ENCODE results near the gene BACH2.

BACH2 gene

DNA sequence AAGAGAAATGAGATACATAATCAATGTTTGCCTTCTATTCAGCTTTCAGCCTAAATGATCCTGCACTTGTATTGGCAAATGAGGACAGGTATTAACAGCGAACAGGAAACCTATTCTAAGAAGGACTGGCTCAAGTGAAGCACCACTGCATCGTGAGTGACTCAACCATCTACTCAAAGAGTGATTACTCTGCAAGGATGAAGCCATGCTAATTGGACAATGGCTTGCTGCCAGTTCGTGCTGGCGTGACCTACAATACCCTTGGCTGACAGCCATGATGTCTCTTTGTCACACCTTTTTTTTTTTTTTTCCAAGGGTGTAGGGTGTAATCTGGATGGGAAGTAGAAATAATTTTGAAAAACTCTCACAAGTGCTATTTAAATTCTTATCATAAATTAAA is 297.5 kb downstream of the BACH2 start:
- no peak for DNase-seq (ENCODE audit: low read depth in 2 of 2)

DNA sequence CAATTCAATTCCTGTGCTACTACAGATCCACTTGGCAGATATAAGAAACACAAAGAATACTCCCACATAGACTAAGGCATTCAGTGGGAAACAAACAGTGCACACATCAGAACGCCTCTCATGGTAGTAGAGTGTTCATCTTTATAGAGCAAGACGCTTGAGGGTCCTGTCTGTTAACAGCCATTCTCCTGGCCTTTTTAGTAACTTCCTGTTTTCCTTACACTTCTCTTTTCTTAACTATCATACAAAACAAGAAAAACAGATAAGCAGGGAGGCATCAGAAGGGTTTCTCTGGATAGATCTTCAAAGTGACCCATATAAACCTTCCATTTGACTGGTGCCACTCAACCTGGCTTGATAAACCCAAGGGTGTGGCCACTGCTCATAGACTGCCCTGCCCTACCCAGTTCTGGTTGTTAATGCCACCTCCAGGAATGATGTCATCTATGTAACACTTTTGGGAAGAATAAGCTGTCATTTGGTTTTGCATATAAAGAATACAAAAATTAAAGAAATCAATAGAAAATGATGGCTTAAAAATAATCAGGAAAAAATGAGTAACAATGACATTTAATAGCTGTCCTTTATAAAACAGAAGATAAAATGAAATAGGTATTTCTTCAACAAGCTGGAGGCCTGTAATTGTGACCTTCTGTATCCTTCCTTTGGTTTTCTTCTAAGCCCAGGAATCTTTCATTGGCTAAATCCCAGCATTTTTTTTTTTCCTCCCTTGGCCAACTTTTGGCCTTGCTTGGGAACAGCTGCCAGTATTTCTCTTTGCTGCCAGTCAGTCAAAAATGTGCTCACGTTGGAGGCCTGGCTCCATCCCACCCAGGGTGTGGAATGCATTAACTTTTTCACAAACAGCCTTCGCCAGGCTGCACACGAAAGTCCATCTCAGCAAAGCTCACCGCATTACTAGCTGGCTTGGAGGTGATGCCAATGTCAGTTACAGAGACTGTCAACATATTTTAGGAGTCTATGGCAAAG is 298.9 kb downstream of the BACH2 start:
- DNase-seq (ENCODE audit: low read depth in 2 of 2) = no peak

GRCh38 chr6:89993411-89993810 is 303.2 kb downstream of the BACH2 start:
- no peak for DNase-seq (ENCODE audit: low read depth in 2 of 2)

DNA sequence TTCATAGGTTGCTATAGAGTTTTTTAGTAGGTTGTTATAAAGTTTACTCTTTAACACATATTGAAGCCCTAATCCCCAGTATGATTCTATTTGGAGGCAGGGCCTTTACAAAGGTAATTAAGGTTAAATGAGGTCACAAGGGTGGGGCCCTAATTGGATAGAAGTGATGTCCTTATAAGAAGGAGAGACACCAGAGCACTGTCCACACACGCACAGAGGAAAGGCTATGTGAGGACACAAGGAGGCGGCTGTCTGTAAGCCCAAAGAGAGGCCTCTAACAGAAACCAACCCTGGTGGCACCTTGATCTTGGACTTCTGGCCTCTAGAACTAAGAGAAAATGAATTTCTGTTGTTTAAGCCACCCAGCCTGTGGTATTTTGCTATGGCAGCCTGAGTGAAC is 303.8 kb downstream of the BACH2 start:
- DNase-seq (ENCODE audit: low read depth in 2 of 2) = no peak

DNA sequence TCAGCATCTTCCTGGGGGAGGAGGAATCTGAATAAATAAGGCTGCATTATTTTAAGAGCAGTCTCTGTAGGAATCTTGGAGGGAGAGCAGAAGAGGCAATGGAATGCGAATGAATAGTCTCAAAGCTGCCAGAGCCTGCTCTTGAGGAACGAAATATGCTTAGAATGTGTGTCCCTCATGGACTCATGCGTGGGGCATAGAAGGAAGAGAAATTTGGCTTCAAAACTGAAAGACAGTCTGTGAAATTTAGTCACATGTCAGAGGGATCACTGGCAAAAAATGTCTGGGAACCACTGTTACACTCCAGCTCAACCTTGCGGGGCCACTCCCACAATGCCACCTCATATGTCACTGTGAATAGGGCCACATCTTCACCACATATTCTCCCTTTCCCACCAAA is 306.9 kb downstream of the BACH2 start:
- DNase-seq (ENCODE audit: low read depth in 2 of 2) = no peak

GRCh38 chr6:89987830-89988229 is 308.8 kb downstream of the BACH2 start:
- DNase-seq (ENCODE audit: low read depth in 2 of 2) = no peak

- no peak for DNase-seq (ENCODE audit: low read depth in 2 of 2)
These were observed 309.5 kb downstream of the BACH2 start for GRCh38 chr6:89987140-89987539.

DNA sequence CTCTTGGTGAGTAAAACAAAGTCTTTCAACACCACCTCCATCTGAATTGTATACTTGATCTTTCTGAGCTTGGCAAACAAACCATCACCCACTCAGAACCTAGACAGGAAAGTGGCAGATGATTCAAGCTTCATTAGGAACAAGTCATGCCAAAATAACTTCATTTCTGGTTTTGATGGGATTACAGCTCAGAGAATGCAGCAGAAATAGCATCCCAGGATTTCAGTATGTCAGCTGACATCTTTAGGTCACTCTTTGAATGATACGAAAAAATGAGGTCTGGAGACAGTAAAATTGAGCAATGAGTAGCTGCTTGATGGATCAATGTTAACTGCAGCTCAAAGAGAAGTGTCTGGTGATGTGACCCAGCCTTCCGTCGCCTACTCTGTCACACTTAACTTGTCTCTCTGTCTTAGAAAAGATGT is 310.0 kb downstream of the BACH2 start:
- DNase-seq (ENCODE audit: low read depth in 2 of 2) = no peak

DNA sequence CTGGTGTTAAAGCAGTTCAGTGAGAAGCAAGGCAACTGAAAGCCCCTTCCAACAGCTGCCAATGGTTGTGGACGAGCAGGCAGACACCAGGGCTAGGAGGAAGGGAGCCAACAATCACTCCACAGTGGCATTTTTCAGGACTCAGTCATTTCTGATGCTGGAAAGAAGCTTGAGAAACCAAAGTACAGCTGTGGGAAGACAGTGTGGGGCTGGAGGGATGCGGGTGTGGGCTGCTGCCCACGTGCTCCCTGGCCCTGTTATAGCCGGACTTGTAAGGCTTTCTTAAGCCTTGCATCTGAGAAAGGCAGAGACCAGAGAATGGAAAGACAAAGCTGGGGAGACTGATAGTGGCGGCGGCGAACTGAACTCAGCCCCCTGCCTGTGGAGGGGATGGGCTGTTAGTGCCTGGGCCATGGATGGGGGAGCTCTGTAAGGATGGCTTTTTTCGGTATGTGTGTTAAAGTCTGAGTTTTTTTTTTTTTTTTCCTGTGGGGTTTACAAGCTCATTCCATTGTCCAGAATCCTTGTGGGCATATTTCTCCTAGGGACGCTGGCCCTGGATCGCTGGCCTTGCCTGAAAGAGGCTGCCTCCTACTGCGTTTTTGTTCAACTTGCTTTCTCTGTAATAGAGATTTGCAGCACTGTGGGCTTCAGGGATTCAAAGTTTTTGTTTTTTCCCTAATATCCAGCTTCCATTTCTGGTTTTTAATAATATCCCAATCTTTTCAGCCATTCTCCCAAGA is 310.7 kb downstream of the BACH2 start:
- DNase-seq (ENCODE audit: low read depth in 2 of 2) = no peak

GRCh38 chr6:89984926-89985750 is 311.5 kb downstream of the BACH2 start:
- DNase-seq (ENCODE audit: low read depth in 2 of 2) = no peak

DNA sequence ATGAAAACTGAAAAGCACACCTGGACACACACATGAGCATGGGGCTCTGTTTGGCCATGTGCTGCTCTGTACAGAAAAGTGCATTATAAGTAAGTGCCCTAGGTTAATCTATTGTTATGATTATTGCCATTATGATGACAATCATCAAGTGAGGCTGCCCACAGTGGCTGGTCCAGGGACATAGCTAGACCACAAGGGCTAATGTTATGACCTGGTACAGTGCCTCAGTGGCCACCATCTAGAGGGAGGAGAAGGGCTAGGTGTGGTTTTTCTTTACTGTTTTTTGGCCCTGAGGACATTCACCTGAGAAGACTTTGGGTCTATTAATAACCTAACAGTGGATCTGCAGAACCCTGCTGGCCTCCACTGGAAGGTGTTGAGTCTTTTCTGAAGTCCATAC is 316.3 kb downstream of the BACH2 start:
- DNase-seq (ENCODE audit: low read depth in 2 of 2) = no peak

DNA sequence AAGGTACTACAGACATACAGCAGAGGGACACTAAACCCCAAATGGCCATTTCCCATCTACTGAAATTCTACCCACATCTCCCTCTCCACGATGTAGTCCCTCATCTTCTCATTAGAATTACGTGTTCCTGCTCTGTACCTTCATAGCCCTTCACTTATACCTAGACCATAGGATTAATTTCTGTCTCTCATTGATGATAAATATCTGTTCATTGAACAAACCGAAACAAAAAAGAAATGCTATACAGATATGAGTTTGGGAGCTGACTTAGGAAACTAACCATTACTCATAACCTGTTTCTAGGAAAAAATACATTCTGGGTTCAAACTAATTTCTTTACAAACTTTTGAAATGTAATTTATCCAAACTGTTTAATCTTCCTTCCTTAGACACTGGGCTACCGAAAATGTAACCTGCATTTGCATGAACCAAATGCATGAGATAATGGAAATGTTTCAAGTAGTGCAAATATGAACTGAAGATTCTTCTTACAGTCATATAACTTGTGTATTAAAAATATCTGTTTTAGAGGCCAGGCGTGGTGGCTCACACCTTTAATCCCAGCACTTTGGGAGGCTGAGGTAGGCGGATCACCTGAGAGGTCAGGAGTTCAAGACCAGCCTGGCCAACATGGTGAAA is 317.0 kb downstream of the BACH2 start:
- no peak for DNase-seq (ENCODE audit: low read depth in 2 of 2)

DNA sequence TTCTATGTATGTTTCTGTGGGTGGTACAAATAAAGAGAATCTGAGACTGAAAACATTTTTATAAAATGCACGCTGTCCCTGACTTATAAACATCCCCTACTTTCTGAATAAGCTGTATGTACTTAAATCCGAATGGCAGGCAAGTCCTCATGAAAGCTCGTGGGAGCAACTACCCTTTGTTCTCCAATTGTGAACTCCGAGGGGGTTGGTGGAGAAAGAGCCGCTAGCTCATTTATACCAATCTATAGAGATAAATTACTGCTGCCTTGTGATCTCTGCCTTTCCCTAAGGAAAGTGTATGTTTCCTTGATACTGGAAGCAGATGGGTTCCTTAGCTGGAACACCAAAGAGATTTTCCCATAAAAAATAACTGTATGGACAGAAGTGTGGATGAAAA is 317.9 kb downstream of the BACH2 start:
- no peak for DNase-seq (ENCODE audit: low read depth in 2 of 2)

- DNase-seq (ENCODE audit: low read depth in 2 of 2) = no peak
These were observed 318.6 kb downstream of the BACH2 start for GRCh38 chr6:89977808-89978748.

- no peak for DNase-seq (ENCODE audit: low read depth in 2 of 2)
These were observed 320.0 kb downstream of the BACH2 start for GRCh38 chr6:89976694-89977020.

DNA sequence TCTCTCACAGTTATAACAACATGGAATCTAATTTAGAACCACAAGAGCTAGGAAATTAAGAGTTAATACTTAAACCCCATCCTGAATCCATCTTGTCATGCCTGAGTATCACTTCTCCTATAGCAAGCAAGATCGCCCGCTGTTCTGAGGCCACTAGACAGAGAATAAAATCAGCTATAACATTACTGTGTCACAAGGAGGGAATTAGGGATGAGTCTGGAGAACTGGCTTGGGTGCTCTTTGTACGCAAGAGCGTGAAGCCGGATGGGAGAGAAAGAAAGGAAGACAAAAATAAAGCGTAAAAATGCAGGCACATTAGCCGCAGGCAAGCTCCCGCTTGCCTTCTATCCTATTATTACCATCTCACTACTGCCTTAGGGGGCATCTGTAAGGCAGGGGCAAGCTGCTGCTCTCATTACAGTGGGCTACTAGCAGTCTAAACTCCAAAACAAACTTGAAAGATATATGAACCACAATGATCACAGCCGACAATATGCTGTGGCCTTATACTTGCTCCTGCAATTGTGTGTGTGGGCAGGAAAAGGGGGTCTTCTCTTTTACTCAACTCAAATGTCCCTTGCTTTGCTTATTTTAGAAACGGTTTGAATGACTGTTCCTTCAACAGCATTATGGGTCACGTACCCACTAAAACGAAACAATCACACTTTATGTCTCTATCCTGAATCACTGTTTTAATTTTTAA is 320.5 kb downstream of the BACH2 start:
- DNase-seq (ENCODE audit: low read depth in 2 of 2) = no peak

GRCh38 chr6:89975366-89975765 is 321.3 kb downstream of the BACH2 start:
- DNase-seq (ENCODE audit: low read depth in 2 of 2) = no peak

- DNase-seq (ENCODE audit: low read depth in 2 of 2) = no peak
These were observed 321.8 kb downstream of the BACH2 start for GRCh38 chr6:89974834-89975233.

DNA sequence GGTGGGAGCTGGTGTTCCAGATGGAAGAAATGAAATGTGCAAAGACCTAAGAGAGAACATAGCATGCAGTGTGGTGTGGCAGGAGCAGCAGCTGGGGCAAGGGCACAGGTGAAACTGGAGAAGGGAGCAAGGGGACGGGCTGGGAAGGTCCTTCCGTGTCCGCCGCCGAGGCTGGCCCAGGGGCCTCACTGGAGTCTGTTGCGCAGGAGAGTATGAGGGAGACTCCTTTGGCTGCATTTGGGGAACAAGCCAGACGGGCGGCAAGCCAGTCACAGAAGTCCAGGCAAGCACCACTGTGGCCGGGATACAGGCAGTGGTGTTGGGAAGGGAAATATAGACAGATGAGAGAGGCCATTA is 324.6 kb downstream of the BACH2 start:
- DNase-seq (ENCODE audit: low read depth in 2 of 2) = no peak
